Astrocyte (in vitro differentiated cells and primary cell): ENCODE results near the gene MMD.

Experiments used
- CTCF ChIP-seq: IDR thresholded peaks from 2 replicates; pipeline ENCODE4 v1.5.1; 2011; ENCODE audit warnings: low read depth, mild to moderate bottlenecking, inconsistent platforms, low read length, moderate library complexity; ENCODE audit not compliant: insufficient read depth
- EZH2 ChIP-seq: IDR thresholded peaks from 2 replicates; pipeline ENCODE4 v1.6.1; 2012; ENCODE audit warnings: mild to moderate bottlenecking, low read length, inconsistent platforms; ENCODE audit not compliant: insufficient read depth

DNA sequence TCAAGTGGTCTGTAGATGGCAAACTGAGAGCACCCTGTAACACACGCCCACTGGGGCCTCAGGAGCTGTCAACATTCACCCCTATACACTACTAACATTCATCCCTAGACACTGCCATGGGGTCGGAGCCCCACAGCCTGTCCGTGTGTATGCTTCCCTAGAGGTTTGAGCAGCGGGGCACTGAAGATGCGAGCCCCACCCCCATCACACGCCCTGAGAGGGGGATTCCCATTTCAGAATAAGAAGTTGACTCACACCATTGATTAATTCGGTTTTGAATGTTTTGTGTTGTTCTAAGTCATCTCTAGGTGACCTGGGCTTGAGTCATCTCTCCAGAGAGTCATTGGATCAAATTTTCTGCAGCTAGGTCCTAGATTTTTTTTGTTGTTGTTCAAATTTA is 37.3 kb upstream of the MMD start:
- TF ChIP-seq CTCF (no peak), EZH2 (no peak)
